ENCODE measurements around the gene NUDT17.

DNA sequence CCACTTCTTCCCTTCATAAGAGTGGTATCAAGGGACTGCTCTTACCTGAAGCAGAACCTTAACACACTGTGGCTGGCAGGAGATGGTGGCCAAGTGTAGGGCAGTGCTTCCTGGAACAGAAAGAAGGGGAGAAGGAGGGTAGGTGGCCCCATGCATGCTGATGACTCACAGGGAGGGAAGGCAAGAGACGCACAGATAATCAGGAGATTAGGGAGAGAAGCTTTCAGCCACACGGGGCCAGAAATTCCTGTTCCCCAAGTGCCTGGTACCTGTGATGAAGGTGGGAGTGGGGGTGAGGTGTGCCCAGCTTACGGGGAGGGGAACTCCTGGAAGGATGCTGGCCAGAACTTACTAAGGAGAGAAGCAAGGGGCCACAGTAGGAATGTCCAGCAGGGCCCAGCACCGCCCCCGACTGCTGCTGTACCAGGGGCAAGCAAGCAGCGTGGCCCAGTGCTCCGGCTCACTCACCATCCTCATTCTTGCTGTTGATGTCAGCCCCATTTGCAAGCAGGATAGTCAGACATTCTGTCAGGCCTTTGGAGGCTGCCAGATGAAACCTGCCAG lies 32.6 kb downstream of the NUDT17 start:
- TF ChIP-seq, protein P1, sequence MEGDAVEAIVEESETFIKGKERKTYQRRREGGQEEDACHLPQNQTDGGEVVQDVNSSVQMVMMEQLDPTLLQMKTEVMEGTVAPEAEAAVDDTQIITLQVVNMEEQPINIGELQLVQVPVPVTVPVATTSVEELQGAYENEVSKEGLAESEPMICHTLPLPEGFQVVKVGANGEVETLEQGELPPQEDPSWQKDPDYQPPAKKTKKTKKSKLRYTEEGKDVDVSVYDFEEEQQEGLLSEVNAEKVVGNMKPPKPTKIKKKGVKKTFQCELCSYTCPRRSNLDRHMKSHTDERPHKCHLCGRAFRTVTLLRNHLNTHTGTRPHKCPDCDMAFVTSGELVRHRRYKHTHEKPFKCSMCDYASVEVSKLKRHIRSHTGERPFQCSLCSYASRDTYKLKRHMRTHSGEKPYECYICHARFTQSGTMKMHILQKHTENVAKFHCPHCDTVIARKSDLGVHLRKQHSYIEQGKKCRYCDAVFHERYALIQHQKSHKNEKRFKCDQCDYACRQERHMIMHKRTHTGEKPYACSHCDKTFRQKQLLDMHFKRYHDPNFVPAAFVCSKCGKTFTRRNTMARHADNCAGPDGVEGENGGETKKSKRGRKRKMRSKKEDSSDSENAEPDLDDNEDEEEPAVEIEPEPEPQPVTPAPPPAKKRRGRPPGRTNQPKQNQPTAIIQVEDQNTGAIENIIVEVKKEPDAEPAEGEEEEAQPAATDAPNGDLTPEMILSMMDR (IDR thresholded peaks at IDR 0.05) = no peak
- no peak for TF ChIP-seq POLR2A (IDR thresholded peaks at IDR 0.05)

Measured in testis (tissue), 2 donors.